ENCODE measurements around the gene LHX4.

Gene LHX4

GRCh38 chr1:180259431-180260338, 29.6 kb downstream of the LHX4 start:
- no peak for DNase-seq

GRCh38 chr1:180260541-180260940, 30.5 kb downstream of the LHX4 start:
- DNase-seq: no peak

- DNase-seq: no peak
These were observed 31.0 kb downstream of the LHX4 start for GRCh38 chr1:180261030-180261429.

GRCh38 chr1:180261524-180262155, 31.6 kb downstream of the LHX4 start:
- DNase-seq: no peak

- no peak for DNase-seq
These were observed 32.8 kb downstream of the LHX4 start for GRCh38 chr1:180262628-180263488.

- DNase-seq: no peak
These were observed 34.5 kb downstream of the LHX4 start for GRCh38 chr1:180264595-180264994.

- DNase-seq: no peak
These were observed 35.1 kb downstream of the LHX4 start for GRCh38 chr1:180265201-180265600.

GRCh38 chr1:180265871-180266270, 35.8 kb downstream of the LHX4 start:
- no peak for DNase-seq

- no peak for DNase-seq
These were observed 36.5 kb downstream of the LHX4 start for GRCh38 chr1:180266275-180267210.

- no peak for DNase-seq
These were observed 37.1 kb downstream of the LHX4 start for GRCh38 chr1:180267211-180267561.

- DNase-seq: no peak
These were observed 37.9 kb downstream of the LHX4 start for GRCh38 chr1:180267761-180268555.

- DNase-seq: no peak
These were observed 38.6 kb downstream of the LHX4 start for GRCh38 chr1:180268556-180269075.

- no peak for DNase-seq
These were observed 39.8 kb downstream of the LHX4 start for GRCh38 chr1:180269645-180270529.

- no peak for DNase-seq
These were observed 40.6 kb downstream of the LHX4 start for GRCh38 chr1:180270530-180271271.

GRCh38 chr1:180271272-180272255, 41.5 kb downstream of the LHX4 start:
- no peak for DNase-seq

- no peak for DNase-seq
These were observed 42.3 kb downstream of the LHX4 start for GRCh38 chr1:180272395-180272794.

- DNase-seq: no peak
These were observed 43.0 kb downstream of the LHX4 start for GRCh38 chr1:180273066-180273465.

- DNase-seq: no peak
These were observed 44.2 kb downstream of the LHX4 start for GRCh38 chr1:180274221-180274620.

All from activated CD4-positive, alpha-beta T cell treated with anti-CD3 and anti-CD28 coated beads, Interleukin-2, amount 50 U/mL, for 1 hour (primary cell).